NB4 (cell line): ENCODE measurements around the gene RAB24.

Experiments used
- MYC ChIP-seq: IDR thresholded peaks from 2 replicates; pipeline ENCODE4 v1.6.1; 2011; ENCODE audit warnings: low read depth, low read length
- POLR2A ChIP-seq: IDR thresholded peaks from 2 replicates; pipeline ENCODE4 v1.6.1; 2011; ENCODE audit warnings: mild to moderate bottlenecking; ENCODE audit not compliant: insufficient read length; ENCODE audit errors: extremely low read depth
- TF ChIP-seq, protein P1 (sequence below): IDR thresholded peaks from one replicate; pipeline ENCODE4 v1.5.1; 2012; ENCODE audit warnings: low read depth, low read length

DNA sequence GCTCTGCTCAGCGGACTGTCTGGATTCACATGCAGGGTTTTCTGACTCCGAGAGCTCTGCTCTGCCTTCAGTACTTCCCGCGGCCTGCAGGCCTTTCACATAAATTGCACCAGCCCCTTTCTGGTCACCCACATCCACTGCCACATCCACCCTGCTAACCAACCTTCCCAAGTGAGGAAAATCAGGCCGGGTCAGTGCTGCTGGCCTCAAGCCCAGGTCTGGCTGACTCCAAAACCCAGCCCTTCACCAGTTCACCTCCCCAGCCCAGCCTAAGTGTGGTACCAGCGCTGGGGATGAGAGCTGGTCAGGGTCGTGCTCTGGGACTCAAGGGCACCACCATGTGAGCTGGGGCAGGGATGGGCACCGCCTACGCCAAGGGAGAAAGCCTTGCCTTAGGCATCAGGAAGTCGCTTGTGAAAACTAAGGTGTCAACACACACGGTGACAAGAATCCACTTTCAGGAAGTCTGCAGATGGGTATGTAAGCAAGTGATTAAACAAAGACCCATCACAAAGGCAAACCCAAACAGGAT is 35.7 kb upstream of the RAB24 start:
- TF ChIP-seq MYC = no peak
- no peak for TF ChIP-seq POLR2A
- TF ChIP-seq, protein P1, sequence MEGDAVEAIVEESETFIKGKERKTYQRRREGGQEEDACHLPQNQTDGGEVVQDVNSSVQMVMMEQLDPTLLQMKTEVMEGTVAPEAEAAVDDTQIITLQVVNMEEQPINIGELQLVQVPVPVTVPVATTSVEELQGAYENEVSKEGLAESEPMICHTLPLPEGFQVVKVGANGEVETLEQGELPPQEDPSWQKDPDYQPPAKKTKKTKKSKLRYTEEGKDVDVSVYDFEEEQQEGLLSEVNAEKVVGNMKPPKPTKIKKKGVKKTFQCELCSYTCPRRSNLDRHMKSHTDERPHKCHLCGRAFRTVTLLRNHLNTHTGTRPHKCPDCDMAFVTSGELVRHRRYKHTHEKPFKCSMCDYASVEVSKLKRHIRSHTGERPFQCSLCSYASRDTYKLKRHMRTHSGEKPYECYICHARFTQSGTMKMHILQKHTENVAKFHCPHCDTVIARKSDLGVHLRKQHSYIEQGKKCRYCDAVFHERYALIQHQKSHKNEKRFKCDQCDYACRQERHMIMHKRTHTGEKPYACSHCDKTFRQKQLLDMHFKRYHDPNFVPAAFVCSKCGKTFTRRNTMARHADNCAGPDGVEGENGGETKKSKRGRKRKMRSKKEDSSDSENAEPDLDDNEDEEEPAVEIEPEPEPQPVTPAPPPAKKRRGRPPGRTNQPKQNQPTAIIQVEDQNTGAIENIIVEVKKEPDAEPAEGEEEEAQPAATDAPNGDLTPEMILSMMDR = no peak
